ENCODE data around the gene SEMG1.

DNA sequence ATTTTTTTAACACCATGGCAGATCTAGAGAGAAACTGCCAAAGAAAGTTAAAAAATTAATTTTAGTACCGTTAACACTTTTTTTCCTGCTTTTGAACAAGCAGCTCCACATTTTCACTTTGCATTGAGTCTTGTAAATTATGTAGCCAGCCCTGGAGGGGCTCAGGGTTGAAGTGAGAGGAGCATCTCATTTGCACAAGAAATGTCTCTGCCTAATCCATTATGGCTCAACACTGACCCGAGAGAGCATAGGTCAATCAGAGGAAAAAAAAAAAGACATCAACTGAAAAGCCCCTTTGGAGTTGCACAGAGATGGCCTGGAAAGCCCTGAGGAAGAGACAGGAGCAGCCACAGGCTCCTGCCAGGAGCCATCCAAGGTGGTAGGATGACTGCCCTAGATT is 51.8 kb downstream of the SEMG1 start:
- TF ChIP-seq GATA2 (IDR thresholded peaks at IDR 0.05; ENCODE audit: low read depth, low read length), result no peak
- no peak for TF ChIP-seq GATA3 (IDR thresholded peaks at IDR 0.05; ENCODE audit: low read depth, low read length)

All from SH-SY5Y (cell line).